HepG2 (cell line): Measurements from ENCODE around the gene SUPT4H1. TPM values are rescaled to one million over a fixed set of nuclear protein-coding genes. Genes with fewer than 3 reads are reported as not detected.

ENCODE experiments used
- ELF3 ChIP-seq: IDR thresholded peaks from 2 replicates; pipeline ENCODE4 v1.6.1; 2016; ENCODE audit warnings: missing genetic modification reagents, missing compliant biosample characterization
- YEATS2 ChIP-seq: sonication (generic); formaldehyde crosslinking; IDR thresholded peaks from 2 replicates; pipeline ENCODE4 v1.4.0; 2020; ENCODE audit warnings: missing genetic modification reagents, borderline replicate concordance
- ZMYM3 ChIP-seq: sonication (generic); formaldehyde crosslinking; IDR thresholded peaks from 2 replicates; pipeline ENCODE4 v1.5.1; 2020; ENCODE audit warnings: mild to moderate bottlenecking, missing genetic modification reagents
- ZNF547 ChIP-seq: sonication (generic); formaldehyde crosslinking; IDR thresholded peaks from 2 replicates; pipeline ENCODE4 v1.5.1; 2020; ENCODE audit warnings: mild to moderate bottlenecking, missing genetic modification reagents
- polyA plus RNA-seq, 8 experiments: library from polyadenylated mRNA; depleted of rRNA in 3 of 8; stranded (reverse) in 7 of 8; unstranded in 1 of 8; fragments of >200 nt; fragmentation: Illumina TruSeq in 4 of 8; extraction: Trizol in 4 of 8; gene quantifications; 2 replicates each; pipeline versions ENCODE4 v1.2.1 to v1.2.3, GENCODE V29; 2011 to 2016; ENCODE audit warnings: low read depth in 4 of 8, missing spikeins in 1 of 8, mixed read lengths in 1 of 8; ENCODE audit not compliant: insufficient read depth in 1 of 8
- total RNA-seq, 5 experiments: library from RNA; depleted of rRNA; stranded (reverse); fragments of >200 nt; fragmentation: Illumina TruSeq; extraction: Trizol; gene quantifications; 2 replicates each; pipeline ENCODE4 v1.2.3, GENCODE V29; 2016; ENCODE audit warnings: low read depth in 1 of 5
- TF ChIP-seq, protein P1 (sequence below): sonication (generic); formaldehyde crosslinking; IDR thresholded peaks from 2 replicates; pipeline ENCODE4 v1.5.0; 2020; ENCODE audit warnings: mild to moderate bottlenecking, missing genetic modification reagents, borderline replicate concordance
- TF ChIP-seq, protein P2 (sequence below): sonication (generic); formaldehyde crosslinking; IDR thresholded peaks from 2 replicates; pipeline ENCODE4 v1.4.0; 2020; ENCODE audit warnings: missing genetic modification reagents

Gene SUPT4H1
- total and polyA plus RNA-seq, 2 of the 13 experiments (the other 11 are each of a cell fraction or from before 2014, with no cell fraction given), result 155 to 244 TPM

DNA sequence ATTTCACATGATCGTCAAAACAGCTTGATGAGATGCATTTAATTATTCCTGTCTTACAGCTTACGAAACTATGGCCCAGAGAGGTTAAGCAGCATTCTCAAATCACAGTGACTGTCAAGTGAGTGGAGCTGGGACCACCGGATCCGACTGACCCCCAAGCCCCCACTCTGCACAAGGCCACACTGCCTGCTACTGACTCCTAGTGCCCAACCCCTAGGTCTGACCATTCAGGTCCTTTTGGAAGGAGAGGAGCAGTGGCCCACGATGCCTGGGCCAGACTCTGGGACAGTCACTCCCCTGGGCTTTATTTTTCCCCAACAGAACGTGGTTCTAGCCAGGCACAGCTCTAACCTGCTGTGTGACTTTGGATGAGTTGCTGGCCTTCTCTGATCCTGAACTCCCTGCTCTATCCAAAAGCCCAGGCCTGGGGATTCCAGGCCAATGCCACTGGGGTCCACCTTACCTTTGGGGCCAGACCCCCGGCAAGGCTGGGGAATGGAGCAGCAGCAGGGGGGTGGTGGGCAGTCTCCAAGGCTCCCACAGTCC is 33.3 kb downstream of the SUPT4H1 start (continued):
- TF ChIP-seq, protein P1, sequence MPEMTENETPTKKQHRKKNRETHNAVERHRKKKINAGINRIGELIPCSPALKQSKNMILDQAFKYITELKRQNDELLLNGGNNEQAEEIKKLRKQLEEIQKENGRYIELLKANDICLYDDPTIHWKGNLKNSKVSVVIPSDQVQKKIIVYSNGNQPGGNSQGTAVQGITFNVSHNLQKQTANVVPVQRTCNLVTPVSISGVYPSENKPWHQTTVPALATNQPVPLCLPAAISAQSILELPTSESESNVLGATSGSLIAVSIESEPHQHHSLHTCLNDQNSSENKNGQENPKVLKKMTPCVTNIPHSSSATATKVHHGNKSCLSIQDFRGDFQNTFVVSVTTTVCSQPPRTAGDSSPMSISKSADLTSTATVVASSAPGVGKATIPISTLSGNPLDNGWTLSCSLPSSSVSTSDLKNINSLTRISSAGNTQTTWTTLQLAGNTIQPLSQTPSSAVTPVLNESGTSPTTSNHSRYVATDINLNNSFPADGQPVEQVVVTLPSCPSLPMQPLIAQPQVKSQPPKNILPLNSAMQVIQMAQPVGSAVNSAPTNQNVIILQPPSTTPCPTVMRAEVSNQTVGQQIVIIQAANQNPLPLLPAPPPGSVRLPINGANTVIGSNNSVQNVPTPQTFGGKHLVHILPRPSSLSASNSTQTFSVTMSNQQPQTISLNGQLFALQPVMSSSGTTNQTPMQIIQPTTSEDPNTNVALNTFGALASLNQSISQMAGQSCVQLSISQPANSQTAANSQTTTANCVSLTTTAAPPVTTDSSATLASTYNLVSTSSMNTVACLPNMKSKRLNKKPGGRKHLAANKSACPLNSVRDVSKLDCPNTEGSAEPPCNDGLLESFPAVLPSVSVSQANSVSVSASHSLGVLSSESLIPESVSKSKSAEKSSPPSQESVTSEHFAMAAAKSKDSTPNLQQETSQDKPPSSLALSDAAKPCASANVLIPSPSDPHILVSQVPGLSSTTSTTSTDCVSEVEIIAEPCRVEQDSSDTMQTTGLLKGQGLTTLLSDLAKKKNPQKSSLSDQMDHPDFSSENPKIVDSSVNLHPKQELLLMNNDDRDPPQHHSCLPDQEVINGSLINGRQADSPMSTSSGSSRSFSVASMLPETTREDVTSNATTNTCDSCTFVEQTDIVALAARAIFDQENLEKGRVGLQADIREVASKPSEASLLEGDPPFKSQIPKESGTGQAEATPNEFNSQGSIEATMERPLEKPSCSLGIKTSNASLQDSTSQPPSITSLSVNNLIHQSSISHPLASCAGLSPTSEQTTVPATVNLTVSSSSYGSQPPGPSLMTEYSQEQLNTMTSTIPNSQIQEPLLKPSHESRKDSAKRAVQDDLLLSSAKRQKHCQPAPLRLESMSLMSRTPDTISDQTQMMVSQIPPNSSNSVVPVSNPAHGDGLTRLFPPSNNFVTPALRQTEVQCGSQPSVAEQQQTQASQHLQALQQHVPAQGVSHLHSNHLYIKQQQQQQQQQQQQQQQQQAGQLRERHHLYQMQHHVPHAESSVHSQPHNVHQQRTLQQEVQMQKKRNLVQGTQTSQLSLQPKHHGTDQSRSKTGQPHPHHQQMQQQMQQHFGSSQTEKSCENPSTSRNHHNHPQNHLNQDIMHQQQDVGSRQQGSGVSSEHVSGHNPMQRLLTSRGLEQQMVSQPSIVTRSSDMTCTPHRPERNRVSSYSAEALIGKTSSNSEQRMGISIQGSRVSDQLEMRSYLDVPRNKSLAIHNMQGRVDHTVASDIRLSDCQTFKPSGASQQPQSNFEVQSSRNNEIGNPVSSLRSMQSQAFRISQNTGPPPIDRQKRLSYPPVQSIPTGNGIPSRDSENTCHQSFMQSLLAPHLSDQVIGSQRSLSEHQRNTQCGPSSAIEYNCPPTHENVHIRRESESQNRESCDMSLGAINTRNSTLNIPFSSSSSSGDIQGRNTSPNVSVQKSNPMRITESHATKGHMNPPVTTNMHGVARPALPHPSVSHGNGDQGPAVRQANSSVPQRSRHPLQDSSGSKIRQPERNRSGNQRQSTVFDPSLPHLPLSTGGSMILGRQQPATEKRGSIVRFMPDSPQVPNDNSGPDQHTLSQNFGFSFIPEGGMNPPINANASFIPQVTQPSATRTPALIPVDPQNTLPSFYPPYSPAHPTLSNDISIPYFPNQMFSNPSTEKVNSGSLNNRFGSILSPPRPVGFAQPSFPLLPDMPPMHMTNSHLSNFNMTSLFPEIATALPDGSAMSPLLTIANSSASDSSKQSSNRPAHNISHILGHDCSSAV (CRISPR knock-in tag), result no peak
- TF ChIP-seq, protein P2, sequence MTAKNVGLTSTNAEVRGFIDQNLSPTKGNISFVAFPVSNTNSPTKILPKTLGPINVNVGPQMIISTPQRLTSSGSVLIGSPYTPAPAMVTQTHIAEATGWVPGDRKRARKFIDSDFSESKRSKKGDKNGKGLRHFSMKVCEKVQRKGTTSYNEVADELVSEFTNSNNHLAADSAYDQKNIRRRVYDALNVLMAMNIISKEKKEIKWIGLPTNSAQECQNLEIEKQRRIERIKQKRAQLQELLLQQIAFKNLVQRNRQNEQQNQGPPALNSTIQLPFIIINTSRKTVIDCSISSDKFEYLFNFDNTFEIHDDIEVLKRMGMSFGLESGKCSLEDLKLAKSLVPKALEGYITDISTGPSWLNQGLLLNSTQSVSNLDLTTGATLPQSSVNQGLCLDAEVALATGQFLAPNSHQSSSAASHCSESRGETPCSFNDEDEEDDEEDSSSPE (CRISPR knock-in tag), result no peak
- TF ChIP-seq ELF3 (no peak), ZMYM3 (peak; percentile 50; the same call in 1 of the 2 replicates), ZNF547 (CRISPR knock-in tag) (no peak), YEATS2 (CRISPR knock-in tag) (no peak)
